MCF 10A (cell line): ENCODE data around the gene HS6ST2. TPM values are rescaled to one million over a fixed set of nuclear protein-coding genes. Genes with fewer than 3 reads are reported as not detected.

ENCODE experiments used
- BruUV-seq: library from RNA; stranded (reverse); fragments of 400-500 nt; replicated peaks from 2 replicates; lab custom pipeline; 2021; lab: Mats Ljungman, UMichigan
- CTCF ChIA-PET: fragments of 300-600 bp; sonication (Branson Sonifier 250); formaldehyde crosslinking; extraction: SDS; loops from one replicate; lab custom pipeline; 2021; ENCODE audit warnings: antibody characterized with exemption, inconsistent platforms; lab: Yijun Ruan, JAX
- POLR2A ChIA-PET: fragments of 300-600, 350-650 bp; sonication (Branson Sonifier 250); formaldehyde crosslinking; extraction: SDS; loops from one replicate; lab custom pipeline; 2020; ENCODE audit warnings: antibody characterized with exemption, inconsistent platforms; lab: Yijun Ruan, JAX
- DNase-seq: peaks from one replicate; pipeline ENCODE4 v3.0.0-alpha.2; 2018; ENCODE audit not compliant: unreplicated experiment
- H3K27ac Mint-ChIP-seq: one replicate; pipeline ENCODE4 v1.8.0; 2022; ENCODE audit warnings: mild to moderate bottlenecking, low read depth, mixed read lengths; ENCODE audit not compliant: unreplicated experiment
- H3K27me3 Mint-ChIP-seq: one replicate; pipeline ENCODE4 v1.8.0; 2022; ENCODE audit warnings: mixed read lengths; ENCODE audit not compliant: insufficient read depth, unreplicated experiment
- H3K36me3 Mint-ChIP-seq: one replicate; pipeline ENCODE4 v1.8.0; 2022; ENCODE audit warnings: mild to moderate bottlenecking, moderate library complexity, mixed read lengths; ENCODE audit not compliant: insufficient read depth, unreplicated experiment
- H3K4me1 Mint-ChIP-seq: one replicate; pipeline ENCODE4 v1.8.0; 2022; ENCODE audit warnings: mixed read lengths; ENCODE audit not compliant: insufficient read depth, unreplicated experiment
- H3K4me3 Mint-ChIP-seq: one replicate; pipeline ENCODE4 v1.8.0; 2022; ENCODE audit warnings: mild to moderate bottlenecking, moderate library complexity, mixed read lengths; ENCODE audit not compliant: unreplicated experiment
- H3K9me3 Mint-ChIP-seq: one replicate; pipeline ENCODE4 v1.8.0; 2022; ENCODE audit warnings: mixed read lengths; ENCODE audit not compliant: unreplicated experiment
- intact Hi-C: fragments of 100-400 bp; cut with micrococcal nuclease; formaldehyde crosslinking; loops from 2 replicates; pipeline ENCODE4 v1.14.1; 2022
- total RNA-seq: library from RNA; stranded (reverse); gene quantifications from 2 replicates; pipeline ENCODE4 v1.2.3, GENCODE V29; 2022
- TF ChIP-seq, protein P1 (sequence below): fragments of 200-600 bp; IDR thresholded peaks from one replicate; pipeline ENCODE4 v1.8.0; 2022; ENCODE audit warnings: antibody characterized with exemption, mild to moderate bottlenecking; ENCODE audit not compliant: unreplicated experiment

Gene HS6ST2
- total RNA-seq, 1 experiment from 2014 or later, result 26.1 TPM

DNA sequence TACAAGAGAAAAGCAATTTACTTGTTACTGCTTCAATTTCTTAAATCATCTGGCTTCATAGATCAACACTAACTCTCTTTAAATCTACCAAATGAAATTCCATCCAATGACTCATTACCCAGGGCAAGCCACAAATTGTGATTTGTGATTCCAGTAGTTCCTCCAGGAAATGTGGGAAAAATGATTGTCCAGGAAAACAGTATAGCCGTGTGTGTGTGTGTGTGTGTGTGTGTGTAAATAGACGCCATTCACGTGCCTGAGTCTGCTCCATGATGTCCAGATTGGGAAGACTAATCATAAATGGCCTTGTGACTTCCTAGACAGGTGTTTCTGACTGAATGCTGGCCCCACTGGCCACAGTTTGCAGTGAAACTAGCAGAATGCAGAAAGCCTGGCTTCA lies 121.3 kb downstream of the HS6ST2 start:
- Mint-ChIP-seq H3K4me3 (no peak overlapping the region), H3K27ac (peak overlapping the region; percentile 3), H3K36me3 (no peaks in the 10 kb centered on the region), H3K4me1 (peaks cover 5% of the 10 kb centered on the region), H3K27me3 (peaks cover 52% of the 10 kb centered on the region), H3K9me3 (no peaks in the 10 kb centered on the region)
- intact Hi-C loops, result loop anchor here (5.0 kb wide), 1 partner anchor 120 kb away; the partner anchor contains the start of gene HS6ST2
- BruUV-seq, result no TSS peak
- peak; percentile 63 for DNase-seq
- ChIA-PET POLR2A (no interaction called here), CTCF (no interaction called here)
- TF ChIP-seq, protein P1, sequence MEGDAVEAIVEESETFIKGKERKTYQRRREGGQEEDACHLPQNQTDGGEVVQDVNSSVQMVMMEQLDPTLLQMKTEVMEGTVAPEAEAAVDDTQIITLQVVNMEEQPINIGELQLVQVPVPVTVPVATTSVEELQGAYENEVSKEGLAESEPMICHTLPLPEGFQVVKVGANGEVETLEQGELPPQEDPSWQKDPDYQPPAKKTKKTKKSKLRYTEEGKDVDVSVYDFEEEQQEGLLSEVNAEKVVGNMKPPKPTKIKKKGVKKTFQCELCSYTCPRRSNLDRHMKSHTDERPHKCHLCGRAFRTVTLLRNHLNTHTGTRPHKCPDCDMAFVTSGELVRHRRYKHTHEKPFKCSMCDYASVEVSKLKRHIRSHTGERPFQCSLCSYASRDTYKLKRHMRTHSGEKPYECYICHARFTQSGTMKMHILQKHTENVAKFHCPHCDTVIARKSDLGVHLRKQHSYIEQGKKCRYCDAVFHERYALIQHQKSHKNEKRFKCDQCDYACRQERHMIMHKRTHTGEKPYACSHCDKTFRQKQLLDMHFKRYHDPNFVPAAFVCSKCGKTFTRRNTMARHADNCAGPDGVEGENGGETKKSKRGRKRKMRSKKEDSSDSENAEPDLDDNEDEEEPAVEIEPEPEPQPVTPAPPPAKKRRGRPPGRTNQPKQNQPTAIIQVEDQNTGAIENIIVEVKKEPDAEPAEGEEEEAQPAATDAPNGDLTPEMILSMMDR, result no peak

DNA sequence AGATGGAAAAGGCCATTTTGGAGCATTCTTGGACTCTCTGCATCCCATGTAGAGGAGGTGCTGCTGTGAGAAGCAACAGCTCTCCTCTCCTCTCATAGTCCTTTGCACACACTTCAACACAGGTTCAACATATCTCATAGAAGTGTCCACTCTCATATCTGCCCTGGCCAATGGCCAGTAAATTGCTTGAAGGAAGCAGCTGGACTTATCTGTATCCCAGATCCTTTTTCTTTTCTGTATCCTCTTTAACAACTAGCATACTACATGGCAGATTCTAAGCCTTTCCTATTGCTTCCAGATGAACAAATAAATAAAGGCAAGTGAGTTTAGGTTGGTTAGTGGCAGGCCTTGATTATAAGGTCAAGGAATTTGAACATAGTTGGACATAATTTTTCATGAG lies 122.0 kb downstream of the HS6ST2 start:
- Mint-ChIP-seq H3K4me1 (peaks cover 5% of the 10 kb centered on the region), H3K27ac (no peak overlapping the region), H3K27me3 (peaks cover 55% of the 10 kb centered on the region), H3K36me3 (no peaks in the 10 kb centered on the region), H3K9me3 (no peaks in the 10 kb centered on the region), H3K4me3 (no peak overlapping the region)
- ChIA-PET POLR2A (no interaction called here), CTCF (interaction anchor here (0.5 kb wide), 1 partner anchor 106 kb away, joined by 3 read pairs; no protein-coding TSS in a partner anchor)
- intact Hi-C loops, result loop anchor here (5.0 kb wide), 1 partner anchor 121 kb away; the partner anchor contains the start of gene HS6ST2
- no TSS peak for BruUV-seq
- TF ChIP-seq, protein P1, result no peak
- no peak for DNase-seq

DNA sequence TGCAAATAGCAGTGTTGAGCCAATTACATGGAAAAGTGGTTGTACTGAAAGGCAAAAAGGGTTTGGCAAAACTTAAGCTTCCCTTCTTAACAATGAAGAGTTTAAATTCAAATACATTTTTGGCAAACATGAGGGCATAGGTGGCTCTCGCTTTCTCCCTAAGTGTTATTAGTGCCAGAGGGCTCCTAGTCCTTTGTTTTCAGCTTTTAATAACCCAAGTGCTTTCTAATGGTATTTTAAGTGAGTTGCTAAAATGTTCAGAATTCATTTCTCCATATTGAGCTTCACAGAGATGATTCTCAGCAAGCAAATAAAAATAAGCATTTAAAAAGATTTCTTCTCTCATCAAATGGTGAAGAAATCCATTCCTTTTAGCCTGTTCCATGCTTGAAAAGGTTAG lies 123.7 kb downstream of the HS6ST2 start:
- Mint-ChIP-seq H3K27ac (no peak overlapping the region), H3K4me3 (no peak overlapping the region), H3K36me3 (no peaks in the 10 kb centered on the region), H3K27me3 (peaks cover 73% of the 10 kb centered on the region), H3K4me1 (peaks cover 5% of the 10 kb centered on the region), H3K9me3 (no peaks in the 10 kb centered on the region)
- CTCF ChIA-PET, result no interaction called here
- intact Hi-C loops, result loop anchor here (5.0 kb wide), 1 partner anchor 123 kb away; the partner anchor contains the start of gene HS6ST2
- no peak for DNase-seq
- TF ChIP-seq, protein P1, result no peak
- POLR2A ChIA-PET, result no interaction called here
- no TSS peak for BruUV-seq

DNA sequence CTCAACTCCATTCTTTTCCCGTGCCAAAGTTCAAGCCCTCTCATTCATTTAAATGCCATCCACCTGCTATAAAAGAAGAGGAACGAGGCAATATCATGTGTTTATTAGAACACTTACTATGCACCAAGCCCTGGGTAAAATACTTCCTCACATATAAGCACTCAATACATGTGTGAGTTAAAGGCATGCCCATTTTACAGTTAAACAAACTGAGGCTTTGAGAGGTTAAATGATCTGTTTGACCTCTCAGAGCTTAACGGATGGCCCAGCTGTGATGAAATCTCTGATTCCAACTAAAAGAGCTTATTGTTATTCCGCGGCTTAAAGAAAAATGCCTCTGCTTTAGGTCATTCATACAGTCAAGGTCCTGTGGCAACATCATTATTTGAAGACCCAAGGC lies 124.3 kb downstream of the HS6ST2 start:
- H3K27me3 Mint-ChIP-seq, result peaks cover 71% of the 10 kb centered on the region
- H3K9me3 Mint-ChIP-seq, result no peaks in the 10 kb centered on the region
- TF ChIP-seq, protein P1, result no peak
- no peak for DNase-seq
- BruUV-seq, result no TSS peak
- ChIA-PET CTCF (no interaction called here), POLR2A (no interaction called here)
- no peak overlapping the region for H3K4me3 Mint-ChIP-seq
- H3K36me3 Mint-ChIP-seq, result no peaks in the 10 kb centered on the region
- intact Hi-C loops, result no loop called here
- no peak overlapping the region for H3K27ac Mint-ChIP-seq
- peaks cover 5% of the 10 kb centered on the region for H3K4me1 Mint-ChIP-seq
